ENCODE data around the gene ELOB.

Gene ELOB

DNA sequence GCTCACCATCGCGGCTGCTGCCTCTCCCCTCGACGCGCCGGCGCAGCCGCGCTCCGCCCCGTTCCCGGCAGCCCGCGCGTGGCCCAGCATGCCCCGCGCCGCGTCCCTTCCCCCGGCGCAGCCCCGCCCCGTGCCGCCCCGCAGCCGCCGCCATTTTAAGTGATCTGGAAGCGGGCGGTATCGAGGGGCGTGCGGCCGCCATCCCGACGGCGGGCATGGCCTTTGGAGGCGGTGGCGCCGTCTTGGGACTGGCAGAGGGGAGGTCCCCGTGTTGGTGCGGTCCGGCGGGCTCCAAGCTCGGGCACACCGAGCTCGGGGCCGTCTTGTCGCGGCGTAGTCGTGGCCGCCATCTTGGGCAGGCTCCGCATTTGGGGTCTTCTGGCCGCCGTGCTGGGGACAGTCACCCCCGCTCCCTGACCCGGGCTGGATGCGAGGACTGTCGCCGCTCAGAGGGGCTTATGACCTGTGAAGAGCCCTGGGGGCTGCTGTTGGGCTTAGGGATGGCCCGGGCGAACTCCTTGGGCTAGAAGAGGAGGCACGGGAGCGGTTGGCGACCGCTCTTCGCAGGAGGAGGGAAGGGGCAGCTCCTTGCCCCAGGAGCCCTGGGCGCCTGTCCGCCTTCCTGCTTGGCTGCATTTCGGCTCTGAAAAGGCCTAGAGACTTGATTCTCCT is at the start of gene ELOB:
Gene ELOB (minus strand): TSS at position 50 of the 672 bp plus-strand sequence. CDS start 41 bp downstream, at position 9.
- peak; percentile 54 for DNase-seq

DNA sequence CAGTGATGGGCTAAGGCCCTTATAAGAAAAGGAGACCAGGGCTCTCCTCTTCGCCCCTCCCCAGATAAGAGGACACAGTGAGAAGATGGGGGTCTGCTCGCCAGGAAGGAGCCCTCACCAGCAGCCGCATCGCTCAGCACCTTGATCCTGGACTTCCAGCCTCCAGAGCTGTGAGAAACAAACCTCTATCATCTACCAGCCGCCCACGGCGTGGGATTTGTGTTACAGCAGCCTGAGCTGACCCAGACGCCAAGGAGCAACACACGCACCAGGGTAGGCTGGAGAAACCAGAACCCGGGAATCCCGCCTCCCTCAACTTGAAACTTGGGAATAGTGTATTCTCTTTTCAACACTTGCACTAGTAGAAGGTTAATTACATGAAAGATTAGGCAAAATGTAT is 48.8 kb upstream of the ELOB start:
- no peak for DNase-seq

DNA sequence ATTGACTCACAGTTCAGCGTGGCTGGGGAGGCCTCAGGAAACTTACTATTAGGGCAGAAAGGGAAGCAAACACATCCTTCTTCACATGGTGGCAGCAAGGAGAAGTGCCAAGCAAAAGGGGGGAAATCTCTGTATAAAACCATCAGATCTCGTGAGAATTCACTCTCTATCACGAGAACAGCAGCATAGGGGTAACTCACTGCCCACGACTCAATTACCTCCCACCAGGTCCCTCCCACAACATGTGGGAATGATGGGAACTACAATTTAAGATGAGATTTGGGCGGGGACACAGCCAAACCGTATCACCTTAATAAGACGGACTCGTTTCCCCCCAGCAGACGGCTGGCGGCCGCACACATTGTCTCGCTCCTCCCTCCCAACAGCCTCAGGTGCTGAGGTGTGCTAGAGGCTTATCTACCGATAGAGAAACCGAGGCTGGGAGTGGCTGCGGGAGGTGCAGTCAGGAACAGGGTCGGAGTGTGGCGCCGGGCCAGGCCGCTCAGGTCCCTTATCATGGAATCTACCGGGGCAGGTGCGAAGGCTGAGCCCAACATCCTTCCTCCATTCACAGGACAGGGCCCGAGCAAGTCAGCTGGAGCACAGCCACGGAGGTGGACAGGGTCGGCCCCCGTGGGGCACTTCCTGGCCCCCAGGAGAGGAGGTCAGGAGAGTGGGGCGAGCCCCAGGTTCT is 48.1 kb upstream of the ELOB start:
- no peak for DNase-seq

DNA sequence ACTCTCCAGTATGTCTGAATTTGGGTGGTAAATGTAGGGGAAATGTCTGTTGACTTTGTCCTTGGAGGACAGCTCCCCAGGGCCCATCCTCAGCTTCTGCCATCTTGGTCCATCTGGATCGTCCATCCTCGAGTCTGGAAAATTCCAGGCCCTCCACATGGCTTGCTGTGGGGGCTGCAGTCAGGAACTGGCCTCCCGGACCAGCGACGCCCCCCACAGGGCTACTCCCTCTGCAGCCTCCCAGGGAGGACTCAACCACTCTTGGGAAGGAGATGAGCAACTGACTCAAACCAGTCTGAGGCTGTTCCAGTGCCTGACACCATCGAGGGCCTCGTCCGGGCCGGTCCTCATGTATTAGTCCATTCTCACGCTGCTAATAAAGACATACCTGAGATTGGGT is 47.5 kb upstream of the ELOB start:
- DNase-seq, result no peak

DNA sequence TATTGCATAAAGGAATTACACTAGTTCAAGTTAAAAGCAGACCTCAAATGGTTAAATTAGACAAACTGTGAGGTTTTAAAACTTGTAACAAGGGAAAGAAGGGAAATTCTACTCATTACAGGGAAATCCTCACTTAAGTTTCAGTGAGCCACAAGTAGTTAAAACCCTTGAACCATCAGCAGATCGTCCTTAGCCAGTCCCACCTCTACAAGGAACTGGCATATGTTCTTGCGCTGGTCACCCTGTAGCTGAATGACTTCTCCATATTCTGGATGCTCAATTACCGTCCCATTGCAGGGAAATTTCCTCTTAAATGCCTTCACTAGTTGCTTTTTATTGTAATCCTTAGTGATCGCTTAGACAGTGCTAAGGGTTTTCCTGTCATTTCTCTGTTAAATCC is 45.4 kb upstream of the ELOB start:
- no peak for DNase-seq

DNA sequence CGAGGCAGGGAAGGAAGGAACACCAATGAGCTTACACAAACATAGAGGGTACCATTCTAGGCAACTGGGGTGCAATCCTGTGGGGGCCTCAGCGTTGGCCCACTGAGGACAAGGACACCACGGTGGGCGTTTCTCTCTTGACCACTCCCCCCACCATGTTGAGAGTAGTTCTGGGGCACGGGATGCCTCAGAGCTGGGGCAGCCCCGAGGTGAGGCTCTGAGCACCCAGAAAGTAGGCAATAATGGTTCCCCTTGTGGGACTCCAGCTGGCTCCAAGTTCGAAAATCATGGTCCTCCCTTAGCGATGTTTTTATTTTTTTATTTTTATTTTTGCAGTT is 45.0 kb upstream of the ELOB start:
- DNase-seq, result no peak

DNA sequence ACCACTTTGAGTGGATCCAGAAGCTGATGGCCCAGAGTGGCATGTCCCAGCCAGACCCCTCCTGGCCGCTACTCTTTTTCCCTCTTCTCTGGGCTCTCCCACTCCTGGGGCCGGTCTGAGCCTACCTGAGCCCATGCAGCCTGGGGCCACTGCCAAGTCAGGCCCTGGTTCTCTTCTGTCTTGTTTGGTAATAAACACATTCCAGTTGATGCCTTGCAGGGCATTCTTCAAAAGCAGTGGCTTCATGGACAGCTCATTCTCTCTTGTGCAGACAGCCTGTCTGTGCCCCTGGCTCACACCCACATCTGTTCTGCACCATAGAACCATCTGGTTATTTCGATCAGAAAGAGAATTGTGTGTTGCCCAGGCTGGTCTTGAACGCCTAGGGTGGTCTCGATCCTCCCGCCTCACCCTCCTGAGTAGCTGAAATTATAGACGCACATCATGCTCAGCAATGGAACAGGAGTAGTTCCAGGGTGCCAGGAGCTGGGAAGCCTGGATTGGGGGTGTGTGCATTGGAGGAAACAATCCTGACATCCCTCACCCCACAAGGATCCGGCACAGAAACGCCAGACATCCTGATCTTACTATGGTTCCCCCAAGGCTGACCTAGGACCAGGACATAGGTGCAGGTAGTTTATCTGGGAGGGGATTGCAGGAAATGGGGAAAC is 44.5 kb upstream of the ELOB start:
- no peak for DNase-seq

DNA sequence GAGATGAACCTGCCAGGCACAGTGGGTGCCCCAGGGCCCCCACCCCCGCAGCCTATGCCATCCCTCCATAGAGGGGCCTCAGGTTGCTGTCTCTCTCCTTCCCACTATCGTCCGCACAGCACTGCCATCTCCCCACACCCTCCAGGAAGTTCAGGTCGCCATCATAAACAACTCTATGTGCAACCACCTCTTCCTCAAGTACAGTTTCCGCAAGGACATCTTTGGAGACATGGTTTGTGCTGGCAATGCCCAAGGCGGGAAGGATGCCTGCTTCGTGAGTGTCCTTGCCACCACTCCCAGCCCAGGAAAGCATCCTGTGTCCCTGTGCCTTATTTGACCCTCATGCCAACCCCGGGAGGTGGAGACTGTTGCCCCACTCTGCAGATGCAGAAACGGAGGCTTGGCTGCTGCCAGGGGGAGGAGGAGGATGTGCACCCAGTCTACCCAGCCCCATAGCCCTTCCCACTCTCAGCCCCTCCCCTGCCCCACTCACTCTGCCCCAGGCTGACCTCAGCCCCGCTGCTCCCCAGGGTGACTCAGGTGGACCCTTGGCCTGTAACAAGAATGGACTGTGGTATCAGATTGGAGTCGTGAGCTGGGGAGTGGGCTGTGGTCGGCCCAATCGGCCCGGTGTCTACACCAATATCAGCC is 43.9 kb upstream of the ELOB start:
- DNase-seq, result no peak

DNA sequence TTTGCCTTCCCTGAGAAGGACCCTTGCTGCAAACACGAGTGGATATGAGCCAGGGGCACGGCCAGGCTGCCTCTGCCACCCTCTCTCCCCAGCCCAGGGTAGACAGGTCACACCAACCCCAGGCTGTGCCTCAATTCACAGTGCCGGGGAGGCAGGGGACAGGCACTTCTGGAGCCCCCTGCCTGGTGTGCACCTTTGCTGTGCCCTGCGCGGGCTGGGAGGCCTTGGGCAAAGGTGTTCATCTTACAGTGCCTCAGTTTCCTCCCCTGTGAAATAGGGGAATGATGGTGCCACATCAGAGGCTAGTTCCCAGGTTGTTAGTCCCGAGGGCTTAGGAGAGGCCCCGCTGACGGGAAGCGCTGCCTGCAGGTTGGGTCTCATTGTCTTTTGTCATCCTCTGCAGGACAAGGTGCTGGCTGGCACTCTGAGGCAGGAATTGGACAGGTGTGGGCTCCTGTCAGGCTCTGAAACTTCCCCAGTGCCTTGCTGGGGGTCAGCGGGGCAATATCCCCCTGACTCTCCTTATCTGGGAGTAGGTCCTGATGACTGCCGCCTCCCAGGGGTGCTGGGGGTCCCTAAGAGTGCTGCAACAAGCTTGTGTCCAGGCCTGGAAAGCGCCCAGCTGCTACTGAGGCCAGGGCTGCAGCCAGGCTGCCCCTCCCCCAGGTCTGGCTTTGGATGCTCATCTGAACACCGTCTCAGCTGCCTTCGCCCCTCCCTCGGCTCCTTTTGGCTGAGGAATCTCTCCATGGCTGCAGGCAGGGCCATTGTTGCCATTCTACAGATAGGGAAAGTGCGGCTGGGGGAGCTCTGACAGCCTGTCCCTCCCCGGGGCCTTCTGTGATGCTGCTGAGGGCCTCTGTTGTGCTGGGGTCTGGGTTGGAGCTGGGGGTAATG is 43.1 kb upstream of the ELOB start:
- DNase-seq, result no peak

DNA sequence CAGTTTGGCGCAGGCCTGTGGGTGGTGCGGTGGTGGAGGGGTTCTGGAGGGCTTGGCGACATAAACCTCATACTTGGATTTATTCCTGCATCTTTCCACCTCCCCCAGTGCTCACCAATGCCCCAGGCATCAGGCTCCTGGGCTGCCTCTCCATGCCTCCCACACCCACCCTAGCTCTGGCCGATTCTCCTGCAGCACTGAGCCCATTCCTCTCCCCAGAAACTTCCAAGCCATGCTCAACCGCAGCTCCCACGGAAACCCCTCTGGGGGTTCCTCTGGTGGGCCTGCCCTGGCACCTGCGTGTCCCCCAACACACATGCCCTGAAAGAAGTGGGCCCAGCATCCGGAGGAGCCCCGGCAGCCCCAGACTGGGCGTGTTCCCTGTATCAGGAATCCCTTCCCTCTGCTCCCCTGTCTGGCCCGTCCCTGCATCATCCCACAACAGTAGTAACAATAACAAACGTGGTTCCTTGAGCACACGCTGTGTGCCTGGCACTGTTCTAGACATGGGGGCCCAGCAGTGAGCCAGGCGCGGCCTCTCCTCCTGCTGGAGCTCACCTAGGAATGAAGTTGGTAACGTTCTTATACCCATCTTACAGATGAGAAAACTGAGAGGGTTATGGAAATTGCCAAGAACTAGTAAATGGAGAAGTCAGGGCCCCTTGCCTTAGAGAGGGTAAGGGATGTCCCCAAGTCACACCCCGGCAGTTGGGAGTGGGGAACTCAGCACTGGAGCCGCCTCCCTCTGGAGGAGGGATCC is 42.3 kb upstream of the ELOB start:
- DNase-seq, result no peak

DNA sequence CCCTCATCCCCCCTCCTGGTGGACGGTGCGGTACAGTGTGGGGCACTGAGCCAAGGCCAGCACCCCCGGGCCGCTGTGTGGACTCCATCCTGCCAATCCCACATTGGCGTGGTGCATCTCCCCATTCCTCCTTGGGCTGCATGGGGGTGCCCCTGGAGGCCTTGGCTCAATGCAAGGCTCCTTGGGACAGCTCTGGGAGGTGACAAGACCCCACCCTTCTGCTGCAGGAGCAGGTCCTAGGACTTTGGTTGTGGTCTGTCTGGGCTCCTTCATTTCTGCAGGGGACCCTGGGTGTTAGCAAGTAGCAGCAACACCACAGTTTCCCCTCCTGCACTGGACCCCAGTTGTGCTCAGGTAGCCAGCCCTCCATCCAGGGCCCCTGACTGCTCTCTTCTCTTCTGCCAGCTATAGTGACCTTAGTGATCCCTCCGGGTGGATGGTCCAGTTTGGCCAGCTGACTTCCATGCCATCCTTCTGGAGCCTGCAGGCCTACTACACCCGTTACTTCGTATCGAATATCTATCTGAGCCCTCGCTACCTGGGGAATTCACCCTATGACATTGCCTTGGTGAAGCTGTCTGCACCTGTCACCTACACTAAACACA is 41.3 kb upstream of the ELOB start:
- DNase-seq, result no peak

DNA sequence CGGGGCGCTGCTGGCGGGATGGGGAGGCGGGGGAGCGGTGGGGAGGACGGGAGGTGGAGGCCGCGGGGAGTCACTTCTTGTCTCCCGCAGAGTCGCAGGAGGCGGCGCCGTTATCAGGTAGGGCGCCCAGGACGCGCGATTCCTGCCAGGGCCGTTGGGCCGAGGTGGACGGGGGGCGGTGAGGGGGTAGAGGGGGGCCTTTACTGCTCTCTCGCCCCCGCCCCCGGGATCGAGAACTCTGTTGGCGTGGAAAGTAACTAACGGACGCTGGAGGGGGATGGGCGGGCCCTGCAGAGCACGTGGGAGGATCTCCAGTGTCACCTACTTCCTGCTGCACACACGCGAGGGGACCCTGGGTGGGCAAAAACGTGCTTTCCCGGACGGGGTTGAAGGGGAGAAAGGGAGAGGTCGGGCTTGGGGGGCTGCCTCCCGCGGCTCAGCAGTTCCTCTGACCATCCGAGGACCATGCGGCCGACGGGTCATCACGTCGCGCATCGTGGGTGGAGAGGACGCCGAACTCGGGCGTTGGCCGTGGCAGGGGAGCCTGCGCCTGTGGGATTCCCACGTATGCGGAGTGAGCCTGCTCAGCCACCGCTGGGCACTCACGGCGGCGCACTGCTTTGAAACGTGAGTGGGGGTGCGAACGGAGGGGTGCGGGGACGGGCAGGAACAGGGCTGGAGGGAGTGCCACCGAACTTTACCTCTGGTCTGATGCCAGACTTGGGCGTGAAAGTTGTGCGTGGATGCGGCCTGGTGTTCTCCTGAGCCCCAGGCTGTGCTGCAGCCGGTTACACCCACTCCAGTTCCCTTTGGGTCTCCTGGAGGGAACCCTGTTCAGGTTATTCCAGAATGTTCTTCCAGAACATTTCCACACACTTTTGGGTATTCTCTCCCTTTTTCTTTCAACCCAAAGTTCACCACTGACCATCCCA is 40.5 kb upstream of the ELOB start:
- DNase-seq, result no peak

DNA sequence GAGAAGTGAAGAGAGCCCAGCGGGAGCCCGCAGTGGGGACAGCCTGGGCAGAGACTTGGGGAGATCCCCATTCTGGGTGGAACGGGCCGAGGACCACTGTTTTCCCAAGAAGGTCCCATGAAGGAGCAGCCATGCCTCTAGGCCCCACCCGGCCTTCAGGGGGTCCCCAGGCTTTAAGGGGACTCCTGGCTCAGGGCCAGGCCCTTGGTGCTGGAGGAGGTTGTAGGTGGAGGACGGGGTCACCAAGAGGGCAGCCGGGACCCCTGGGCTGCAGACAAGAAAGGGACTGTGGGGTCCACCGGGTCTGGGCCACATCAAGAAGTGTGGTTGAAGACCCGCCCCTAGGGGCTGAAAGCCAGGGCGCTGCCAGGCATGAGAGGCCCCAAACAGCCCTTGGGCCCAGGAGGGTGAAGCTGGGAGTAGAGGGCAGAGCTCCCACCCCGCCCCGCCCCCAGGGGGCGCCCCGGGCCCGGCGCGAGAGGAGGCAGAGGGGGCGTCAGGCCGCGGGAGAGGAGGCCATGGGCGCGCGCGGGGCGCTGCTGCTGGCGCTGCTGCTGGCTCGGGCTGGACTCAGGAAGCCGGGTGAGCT is 39.8 kb upstream of the ELOB start, which contains the start of gene PRSS21:
Gene PRSS21 (plus strand): TSS at position 487 of the 589 bp plus-strand sequence. CDS start 32 bp downstream, at position 519.
- no peak for DNase-seq

DNA sequence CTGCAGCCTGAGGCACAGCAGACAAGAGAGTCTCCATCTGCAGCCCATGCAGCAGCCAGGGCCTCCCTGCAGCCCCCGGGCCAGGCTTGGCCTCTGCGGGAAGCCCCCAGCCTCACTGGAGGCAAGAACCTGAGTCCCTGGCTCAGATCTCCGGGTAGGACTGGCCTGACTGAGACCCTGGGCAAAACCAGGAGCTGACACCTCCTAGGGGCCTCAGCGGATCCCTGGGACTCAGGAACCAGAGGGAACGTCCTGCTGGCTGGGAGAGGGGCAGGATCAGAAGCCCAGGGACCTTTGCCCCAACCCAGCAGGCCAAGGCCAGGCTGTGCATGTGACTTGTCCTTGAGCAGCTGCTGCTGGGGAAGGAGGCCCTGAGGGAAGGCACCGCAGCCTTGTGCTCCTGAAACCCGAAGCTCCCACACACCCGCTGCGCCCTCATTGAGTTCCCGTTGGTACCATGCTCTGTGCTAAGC is 38.3 kb upstream of the ELOB start:
- no peak for DNase-seq

DNA sequence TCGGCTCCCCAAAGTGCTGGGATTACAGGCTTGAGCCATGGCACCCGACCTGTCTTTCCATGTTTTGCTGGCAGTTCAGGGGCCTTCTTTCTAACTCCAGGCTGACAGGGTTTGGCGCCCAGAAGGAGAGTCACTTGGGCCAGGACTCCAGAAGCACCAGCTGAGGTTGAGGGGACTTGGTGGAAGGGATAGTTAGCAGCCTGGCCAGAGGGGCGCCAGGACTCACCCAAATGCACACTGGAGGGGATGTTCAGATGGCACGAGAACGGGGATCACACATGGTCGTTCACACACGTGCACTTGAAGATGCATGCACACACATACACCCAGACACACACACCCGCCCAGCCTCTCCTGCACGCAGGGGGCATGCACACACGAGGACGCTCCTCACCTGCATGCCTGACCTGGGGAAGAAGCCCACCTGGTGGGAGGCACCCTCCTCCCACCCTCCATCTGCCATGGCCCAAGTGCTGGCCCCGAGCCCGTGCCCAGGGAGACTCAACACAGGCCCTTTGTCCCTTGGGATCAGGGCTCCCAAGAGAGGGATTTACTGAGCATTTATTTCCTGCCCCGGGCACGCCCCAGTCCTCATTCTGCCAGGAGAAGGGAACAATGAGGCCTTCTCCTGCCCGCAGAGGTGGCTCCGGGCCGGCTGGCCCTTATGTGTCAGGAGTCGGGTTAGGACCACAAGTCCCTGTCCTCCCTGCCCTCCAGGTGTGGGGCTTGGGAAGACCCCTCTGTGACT is 37.6 kb upstream of the ELOB start:
- DNase-seq, result no peak

DNA sequence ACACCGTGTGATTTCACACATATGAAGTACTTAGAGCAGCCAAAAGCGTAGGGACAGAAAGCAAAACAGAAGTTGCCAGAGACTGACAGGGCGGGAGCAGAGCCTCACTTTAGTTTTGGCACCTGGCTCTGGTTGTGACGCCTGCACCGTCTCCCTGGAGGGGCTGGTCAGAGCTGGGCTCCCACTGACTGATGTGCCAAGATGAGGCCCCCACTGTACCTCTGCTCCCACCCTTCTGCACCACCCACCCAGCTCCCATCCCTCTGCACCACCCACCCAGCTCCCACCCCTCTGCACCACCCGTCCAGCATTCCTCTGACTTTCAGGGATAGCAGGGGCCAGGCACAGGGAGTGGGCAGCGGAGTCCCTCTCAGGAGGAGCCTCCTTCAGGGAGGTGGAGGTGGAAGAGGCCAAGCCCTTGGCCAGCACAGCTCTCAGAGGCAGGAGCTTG is 36.7 kb upstream of the ELOB start:
- no peak for DNase-seq

DNA sequence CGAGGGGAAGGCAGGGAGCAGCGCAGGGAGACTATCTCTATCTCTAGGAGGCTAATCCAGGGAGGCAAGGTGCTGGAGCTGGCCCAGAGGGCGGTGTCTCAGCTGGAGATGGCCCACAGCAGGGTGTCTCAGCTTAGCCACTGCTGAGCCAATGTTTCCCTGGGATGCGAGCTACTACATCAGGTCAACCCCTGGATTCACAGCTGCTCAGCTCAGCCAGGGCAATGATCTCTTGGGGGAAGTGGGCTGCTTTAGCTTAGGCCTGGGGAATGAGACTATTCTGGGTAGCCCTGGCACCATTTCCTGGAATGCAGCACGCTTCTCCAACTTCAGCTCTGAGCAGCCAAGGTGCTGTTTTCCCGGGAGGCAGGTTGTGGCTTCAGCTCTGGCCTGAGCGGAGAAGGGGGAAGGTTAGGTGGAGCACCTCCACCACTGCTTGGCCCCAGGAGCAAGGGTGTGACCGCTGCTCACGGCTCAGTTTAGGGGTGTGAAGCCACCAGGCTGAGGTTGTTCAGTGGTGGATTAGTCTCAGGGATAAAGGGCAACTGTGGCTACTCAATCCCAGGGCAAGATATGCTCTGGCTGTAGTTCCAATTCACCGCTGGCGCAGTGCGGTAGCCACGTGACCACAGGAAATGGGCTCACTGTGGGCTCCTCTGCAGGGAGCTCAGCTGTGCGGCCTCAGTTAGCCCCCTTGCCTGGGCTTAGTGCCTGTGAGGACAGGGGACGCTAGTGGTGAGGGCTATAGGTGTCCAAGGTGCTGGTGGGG is 34.8 kb upstream of the ELOB start:
- DNase-seq, result no peak

DNA sequence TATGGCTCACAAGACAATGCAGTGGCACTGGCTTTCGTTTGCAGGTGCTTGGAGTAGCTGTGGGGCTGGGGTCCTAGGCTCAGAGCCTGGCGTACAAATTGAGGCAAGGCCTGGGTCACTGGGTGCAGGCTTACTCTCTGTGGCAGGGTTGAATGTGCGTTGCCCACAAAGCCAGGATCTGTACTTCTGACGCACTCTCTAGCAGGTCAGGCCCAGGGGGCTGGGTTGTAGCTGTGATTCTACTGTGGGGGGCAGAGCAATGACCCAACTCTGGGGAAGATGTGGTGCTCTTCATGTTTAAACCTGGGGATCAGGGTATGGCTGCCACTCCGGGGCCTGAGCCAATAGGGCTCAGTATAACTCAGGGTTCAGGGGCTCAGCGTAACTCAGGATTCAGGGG is 33.6 kb upstream of the ELOB start:
- no peak for DNase-seq

Data from NCI-H510A (cell line).